Heart left ventricle (tissue), 16 donors: ENCODE data around the gene KDM2A. TPM values are rescaled to one million over a fixed set of nuclear protein-coding genes. Genes with fewer than 3 reads are reported as not detected.

Experiments
- ATAC-seq, 4 donors: fragments of 200-7000 bp; cut with Tn5 transposase; one replicate each; pipeline ENCODE4 v1.9.1; 2020 to 2022; ENCODE audit warnings: moderate library complexity in 4 of 4, mild to moderate bottlenecking in 3 of 4, moderate number of reproducible peaks in 1 of 4
- DNase-seq, 5 donors: peaks; one replicate each; pipeline ENCODE4 v3.0.0-alpha.2; 2020
- H3K27ac ChIP-seq, 12 donors: fragments of 200-600 bp; sonication (generic) in 4 of 12; one replicate each; pipeline versions ENCODE4 v1.5.0 to v1.8.0; 2016 to 2022; ENCODE audit warnings: mild to moderate bottlenecking in 2 of 12
- H3K27me3 ChIP-seq, 9 donors: fragments of 200-600 bp; sonication (generic) in 2 of 9; one replicate each; pipeline versions ENCODE4 v1.5.1 to v1.8.0; 2016 to 2022; ENCODE audit warnings: mild to moderate bottlenecking in 3 of 9
- H3K36me3 ChIP-seq, 9 donors: fragments of 200-600 bp; sonication (generic) in 2 of 9; one replicate each; pipeline versions ENCODE4 v1.5.0 to v1.8.0; 2018 to 2022; ENCODE audit warnings: mild to moderate bottlenecking in 2 of 9
- H3K4me1 ChIP-seq, 12 donors: fragments of 200-600 bp; sonication (generic) in 4 of 12; one replicate each; pipeline versions ENCODE4 v1.5.0 to v1.8.0; 2016 to 2022; ENCODE audit warnings: mild to moderate bottlenecking in 3 of 12
- H3K4me3 ChIP-seq, 12 donors: fragments of 200-600 bp; sonication (generic) in 4 of 12; one replicate each; pipeline versions ENCODE4 v1.5.0 to v1.8.0; 2017 to 2022; ENCODE audit warnings: mild to moderate bottlenecking in 9 of 12, moderate library complexity in 4 of 12
- H3K9me3 ChIP-seq, 12 donors: fragments of 200-600 bp; sonication (generic) in 4 of 12; one replicate each; pipeline versions ENCODE4 v1.5.0 to v1.8.0; 2016 to 2022; ENCODE audit warnings: mild to moderate bottlenecking in 1 of 12
- CTCF ChIP-seq, 12 donors: fragments of 200-600 bp; sonication (generic) in 4 of 12; IDR thresholded peaks; one replicate each; pipeline versions ENCODE4 v1.5.0 to v1.8.0; 2018 to 2022; ENCODE audit warnings: antibody characterized with exemption in 12 of 12, mild to moderate bottlenecking in 5 of 12
- POLR2A ChIP-seq, 2 donors: fragments of 450-650 bp; IDR thresholded peaks; one replicate each; pipeline ENCODE4 v1.6.1; 2017; ENCODE audit warnings: antibody characterized with exemption in 2 of 2, mild to moderate bottlenecking in 2 of 2, moderate library complexity in 2 of 2
- WGBS, 4 donors: extraction: QIAGEN DNeasy Blood & Tissue Kit in 2 of 4; methylation state at CpG; one replicate each; pipeline versions ENCODE4 v1.1.5 to v1.1.7; 2013 to 2018; 5-methylcytosine and 5-hydroxymethylcytosine counted together
- intact Hi-C, 10 donors: fragments of 100-400 bp; cut with DNase I; formaldehyde crosslinking; loops; one replicate each; pipeline versions ENCODE4 v1.11.1 to v1.14.2; 2022
- polyA plus RNA-seq, 2 donors: library from polyadenylated mRNA; stranded (reverse); fragments of 200-250 nt; gene quantifications; one replicate each; pipeline ENCODE4 v1.2.3, GENCODE V29; 2013
- total RNA-seq, 9 donors: library from RNA; depleted of rRNA in 2 of 9; stranded (reverse); fragments of >200 nt in 2 of 9; fragmentation: NEBNext Ultra II Directional in 3 of 9; extraction: Animal tissue kit (Norgen Biotek cat#: 25700) in 3 of 9; gene quantifications; one replicate each; pipeline versions ENCODE4 v1.1.0 to v1.2.4, GENCODE V29; 2016 to 2023
- donor health status: ischemic (EF 13 %, LVEDD 7.1; RV severe dilation, severe dysfunction).
- donor health status: healthy with polysubstance abuse.
- donor health status: DM: no; HTN: yes; CAD: no.
- donor health status: DM: no; HTN: no; CAD: no.
- donor health status: ischemic (EF 25% LVEDD 6.9; RV normal size, moderate dysfunction).
- donor health status: ischemic (EF 25% LVEDD 5.7; RV mildly dilated, moderate dysfunction).
- donor health status: healthy.
- donor health status: DM: yes; HTN: yes; CAD: no.
- donor health status: ischemic (EF 35%, LVEDD 5.7; RV mildly dilated, moderate dysfunction).
- donor health status: nonischemic (EF 11% LVEDD 7.7; RV severe dilation, severe dysfunction).
- donor health status: DM: yes; HTN: yes; CAD: no.
- donor health status: PGD.
- donor health status: ischemic (EF 29% LVEDD 5.4; RV normal size, mild dysfunction).
- donor health status: nonischemic (EF 23%, LVEDD 6.1; RV moderate dilation, normal function).

KDM2A gene
- total and polyA plus RNA-seq, 11 donors, result 23.4 to 66.4 (median 37.3) TPM

- Histone ChIP-seq H3K27me3 (no peaks in the 10 kb centered on the region), H3K27ac (no peak overlapping the region), H3K4me3 (no peak overlapping the region), H3K36me3 (peaks cover 0 to 35% (median 4%) of the 10 kb centered on the region in 9 donors), H3K9me3 (no peaks in the 10 kb centered on the region), H3K4me1 (peaks cover 0 to 26% (median 9%) of the 10 kb centered on the region in 12 donors)
- ATAC-seq (no peak), DNase-seq (no peak)
- intact Hi-C loops, result no loop called here
- 91 to 93% (median 91%) methylated on average over 2 of the region's 2 CpGs for WGBS, 4 donors
- TF ChIP-seq POLR2A (IDR thresholded peaks at IDR 0.05) (no peak), CTCF (IDR thresholded peaks at IDR 0.05) (no peak)
These were observed 39.2 kb downstream of the KDM2A start for GRCh38 chr11:67158221-67158620.

GRCh38 chr11:67160045-67160444 is 41.0 kb downstream of the KDM2A start:
- WGBS, 4 donors, result 52 to 60% (median 55%) methylated on average over 2 of the region's 2 CpGs
- H3K4me3 ChIP-seq, result no peak overlapping the region
- intact Hi-C loops, result no loop called here
- H3K27ac ChIP-seq, result no peak overlapping the region
- peaks cover 0 to 37% (median 0%) of the 10 kb centered on the region in 9 donors for H3K36me3 ChIP-seq
- peaks cover 0 to 26% (median 9%) of the 10 kb centered on the region in 12 donors for H3K4me1 ChIP-seq
- no peak for ATAC-seq
- H3K27me3 ChIP-seq, result no peaks in the 10 kb centered on the region
- H3K9me3 ChIP-seq, result no peaks in the 10 kb centered on the region
- TF ChIP-seq POLR2A (IDR thresholded peaks at IDR 0.05) (no peak), CTCF (IDR thresholded peaks at IDR 0.05) (no peak)
- no peak for DNase-seq

- H3K4me3 ChIP-seq, result no peak overlapping the region
- peaks cover 0 to 30% (median 0%) of the 10 kb centered on the region in 9 donors for H3K36me3 ChIP-seq
- H3K4me1 ChIP-seq, result peaks cover 0 to 34% (median 9%) of the 10 kb centered on the region in 12 donors
- no peak for ATAC-seq
- intact Hi-C loops, result no loop called here
- no peaks in the 10 kb centered on the region for H3K27me3 ChIP-seq
- no peaks in the 10 kb centered on the region for H3K9me3 ChIP-seq
- WGBS, 4 donors, result 85 to 91% (median 90%) methylated on average over 5 of the region's 5 CpGs
- H3K27ac ChIP-seq, result no peak overlapping the region
- TF ChIP-seq CTCF (IDR thresholded peaks at IDR 0.05), result no peak
- no peak for TF ChIP-seq POLR2A (IDR thresholded peaks at IDR 0.05)
- no peak for DNase-seq
These were observed 42.1 kb downstream of the KDM2A start for GRCh38 chr11:67160872-67161783.

- Histone ChIP-seq H3K27ac (no peak overlapping the region), H3K4me1 (peaks cover 0 to 46% (median 17%) of the 10 kb centered on the region in 12 donors), H3K4me3 (no peak overlapping the region), H3K9me3 (no peaks in the 10 kb centered on the region), H3K36me3 (peaks cover 0 to 24% (median 0%) of the 10 kb centered on the region in 9 donors), H3K27me3 (no peaks in the 10 kb centered on the region)
- WGBS, 4 donors, result 92 to 94% (median 93%) methylated on average over 3 of the region's 3 CpGs
- no peak for DNase-seq
- ATAC-seq, result no peak
- intact Hi-C loops, result no loop called here
- TF ChIP-seq CTCF (IDR thresholded peaks at IDR 0.05), result no peak
These were observed 43.9 kb downstream of the KDM2A start for GRCh38 chr11:67163006-67163405.
